OCI-LY7 (cell line): ENCODE results near the gene SALL2. TPM values are rescaled to one million over a fixed set of nuclear protein-coding genes. Genes with fewer than 3 reads are reported as not detected.

Source experiments
- BruUV-seq: library from RNA; stranded (reverse); fragments of 400-500 nt; replicated peaks from 2 replicates; lab custom pipeline; 2021; lab: Mats Ljungman, UMichigan
- CTCF ChIA-PET: fragments of 300-600 bp; sonication (Branson Sonifier 250); formaldehyde crosslinking; loops from one replicate; lab custom pipeline; 2022; ENCODE audit warnings: antibody characterized with exemption; ENCODE audit not compliant: unreplicated experiment; lab: Charles Lee
- POLR2A ChIA-PET: fragments of 300-600 bp; sonication (Branson Sonifier 250); formaldehyde crosslinking; loops from one replicate; lab custom pipeline; 2022; ENCODE audit warnings: antibody characterized with exemption; lab: Charles Lee
- DNase-seq: peaks from one replicate; pipeline ENCODE4 v3.0.0-alpha.2; 2015; ENCODE audit warnings: low spot score
- H2AFZ ChIP-seq: fragments of 200-600 bp; sonication (generic), shearing (Covaris generic); 2 replicates; pipeline ENCODE4 v1.6.1; 2014; ENCODE audit warnings: mild to moderate bottlenecking, antibody characterized with exemption, low read length, moderate library complexity
- H3K27ac ChIP-seq: fragments of 200-600 bp; sonication (generic); 2 replicates; pipeline ENCODE4 v1.5.1; 2014; ENCODE audit warnings: mixed run types, low read depth, mild to moderate bottlenecking, moderate library complexity, low read length, inconsistent platforms; ENCODE audit not compliant: poor library complexity, severe bottlenecking
- H3K36me3 ChIP-seq: fragments of 200-600 bp; sonication (generic); 2 replicates; pipeline ENCODE4 v1.6.1; 2014; ENCODE audit warnings: mild to moderate bottlenecking, antibody characterized with exemption, low read length, moderate library complexity, mixed read lengths; ENCODE audit not compliant: insufficient read depth
- H3K4me1 ChIP-seq: fragments of 200-600 bp; sonication (generic); 2 replicates; pipeline ENCODE4 v1.5.1; 2014; ENCODE audit warnings: mild to moderate bottlenecking, low read length; ENCODE audit not compliant: insufficient read depth, poor library complexity, severe bottlenecking
- H3K4me2 ChIP-seq: fragments of 200-600 bp; sonication (generic); 2 replicates; pipeline ENCODE4 v1.6.1; 2014; ENCODE audit warnings: mild to moderate bottlenecking, low read length
- H3K4me3 ChIP-seq: fragments of 200-600 bp; sonication (generic); 2 replicates; pipeline ENCODE4 v1.5.1; 2014; ENCODE audit warnings: mild to moderate bottlenecking, low read depth, low read length; ENCODE audit not compliant: poor library complexity, severe bottlenecking
- H3K79me2 ChIP-seq: fragments of 200-600 bp; sonication (generic); 2 replicates; pipeline ENCODE4 v1.6.1; 2016; ENCODE audit warnings: low read depth, mild to moderate bottlenecking, low read length, moderate library complexity, mixed read lengths; ENCODE audit not compliant: insufficient read depth
- H3K9me2 ChIP-seq: fragments of 200-600 bp; sonication (generic); 2 replicates; pipeline ENCODE4 v1.6.1; 2016; ENCODE audit warnings: mild to moderate bottlenecking, low read length, mixed read lengths; ENCODE audit not compliant: insufficient read depth
- H3K9me3 ChIP-seq: fragments of 200-600 bp; sonication (generic); 2 replicates; pipeline ENCODE4 v1.6.1; 2014; ENCODE audit warnings: mild to moderate bottlenecking, mixed run types, low read length, mixed read lengths
- H4K20me1 ChIP-seq: fragments of 200-600 bp; sonication (generic); 2 replicates; pipeline ENCODE4 v1.6.1; 2014; ENCODE audit warnings: mild to moderate bottlenecking, antibody characterized with exemption, low read length, moderate library complexity, mixed read lengths; ENCODE audit not compliant: insufficient read depth
- EZH2phosphoT487 ChIP-seq: fragments of 200-600 bp; sonication (generic); IDR thresholded peaks from 2 replicates; pipeline ENCODE4 v1.6.1; 2018; ENCODE audit warnings: low read depth, borderline replicate concordance, mild to moderate bottlenecking, mixed run types, antibody characterized with exemption, low read length, moderate library complexity, mixed read lengths
- intact Hi-C: fragments of 100-400 bp; cut with micrococcal nuclease; formaldehyde crosslinking; loops from one replicate; pipeline ENCODE4 v1.10.0; 2022; ENCODE audit not compliant: unreplicated experiment
- total RNA-seq, 2 experiments: library from RNA; depleted of rRNA in 1 of 2; stranded (reverse); fragments of >200 nt in 1 of 2; shearing (Covaris generic) in 1 of 2; gene quantifications; 2 replicates each; pipeline ENCODE4 v1.2.3, GENCODE V29; 2014 to 2022
- TF ChIP-seq, protein P1 (sequence below): fragments of 200-600 bp; sonication (generic); conservative IDR thresholded peaks from 2 replicates; pipeline ENCODE4 v1.5.1; 2014; ENCODE audit warnings: mild to moderate bottlenecking, antibody characterized with exemption, low read length, moderate library complexity, mixed read lengths

The SALL2 gene
- total RNA-seq, 2 experiments from 2014 or later, result 8.2 to 15.9 TPM

DNA sequence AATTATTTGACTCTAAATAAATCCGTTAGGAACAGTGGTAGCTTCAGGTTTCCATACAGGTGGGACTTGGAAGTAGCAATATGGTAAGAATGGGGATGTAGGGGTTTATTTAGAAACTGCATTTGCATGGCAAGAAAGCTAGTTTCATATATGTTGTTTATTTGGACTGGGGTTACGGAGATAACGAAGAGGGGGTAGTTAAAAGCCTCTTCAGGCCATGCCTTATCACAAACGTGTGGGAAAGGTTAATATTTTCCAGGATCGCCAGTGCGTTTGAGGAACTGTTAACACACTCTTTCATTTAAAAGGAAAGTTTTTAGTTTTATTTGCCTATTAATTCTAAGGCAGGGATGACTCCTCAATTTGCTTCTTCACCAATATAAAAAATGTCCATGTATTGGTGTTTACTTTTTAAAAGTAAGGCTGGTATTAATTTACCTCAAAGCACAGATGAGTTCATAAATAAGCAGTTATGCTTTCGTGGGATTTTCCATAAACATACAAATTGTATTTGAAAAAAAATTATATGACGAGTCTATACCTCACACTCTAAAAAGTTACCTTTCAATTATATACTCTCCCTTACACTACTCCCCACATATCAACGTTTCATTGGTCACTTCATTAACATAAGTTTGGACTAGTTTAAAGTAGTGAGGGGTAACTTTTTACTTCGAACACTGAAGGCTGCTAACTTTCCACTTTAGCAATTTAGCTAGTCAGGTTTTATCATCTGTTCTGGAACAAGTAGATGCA is 50.2 kb downstream of the SALL2 start:
- H3K4me3 ChIP-seq, result peak overlapping the region; percentile 93
- TF ChIP-seq, protein P1, sequence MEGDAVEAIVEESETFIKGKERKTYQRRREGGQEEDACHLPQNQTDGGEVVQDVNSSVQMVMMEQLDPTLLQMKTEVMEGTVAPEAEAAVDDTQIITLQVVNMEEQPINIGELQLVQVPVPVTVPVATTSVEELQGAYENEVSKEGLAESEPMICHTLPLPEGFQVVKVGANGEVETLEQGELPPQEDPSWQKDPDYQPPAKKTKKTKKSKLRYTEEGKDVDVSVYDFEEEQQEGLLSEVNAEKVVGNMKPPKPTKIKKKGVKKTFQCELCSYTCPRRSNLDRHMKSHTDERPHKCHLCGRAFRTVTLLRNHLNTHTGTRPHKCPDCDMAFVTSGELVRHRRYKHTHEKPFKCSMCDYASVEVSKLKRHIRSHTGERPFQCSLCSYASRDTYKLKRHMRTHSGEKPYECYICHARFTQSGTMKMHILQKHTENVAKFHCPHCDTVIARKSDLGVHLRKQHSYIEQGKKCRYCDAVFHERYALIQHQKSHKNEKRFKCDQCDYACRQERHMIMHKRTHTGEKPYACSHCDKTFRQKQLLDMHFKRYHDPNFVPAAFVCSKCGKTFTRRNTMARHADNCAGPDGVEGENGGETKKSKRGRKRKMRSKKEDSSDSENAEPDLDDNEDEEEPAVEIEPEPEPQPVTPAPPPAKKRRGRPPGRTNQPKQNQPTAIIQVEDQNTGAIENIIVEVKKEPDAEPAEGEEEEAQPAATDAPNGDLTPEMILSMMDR, result no peak
- no peak for TF ChIP-seq EZH2phosphoT487
- H2AFZ ChIP-seq, result peak overlapping the region; percentile 84
- TSS peak; percentile 78 for BruUV-seq
- intact Hi-C loops, result no loop called here
- ChIA-PET CTCF (interaction anchor here (0.6 kb wide), 2 partner anchors 11 to 35 kb away, joined by 3 read pairs; partner anchors contain the start of gene METTL3), POLR2A (interaction anchor here (0.6 to 3.8 kb wide), 7 partner anchors 10 to 93 kb away, joined by 3 to 31 read pairs (median 6); partner anchors contain the start of genes CHD8 and SALL2)
- peaks cover 43% of the 10 kb centered on the region for H3K79me2 ChIP-seq
- H3K27ac ChIP-seq, result peak overlapping the region; percentile 58
- H3K9me3 ChIP-seq, result no peaks in the 10 kb centered on the region
- DNase-seq, result no peak
- peaks cover 26% of the 10 kb centered on the region for H3K36me3 ChIP-seq
- H3K4me2 ChIP-seq, result peak overlapping the region; percentile 86
- H4K20me1 ChIP-seq, result no peaks in the 10 kb centered on the region
- peaks cover 16% of the 10 kb centered on the region for H3K4me1 ChIP-seq
- H3K9me2 ChIP-seq, result no peaks in the 10 kb centered on the region

Other genes with a start within 250 kb of the SALL2 start
- 0.13 TPM in 1 of 2 replicates, not detected in the other for gene RPGRIP1, start 246.3 kb downstream of the SALL2 start, total RNA-seq (2014; rRNA removed; shearing (Covaris generic))
- 0.39 and 0.51 TPM in 2 replicates for gene RPGRIP1, start 246.3 kb downstream of the SALL2 start, total RNA-seq (2022)
- 100 and 106 TPM in 2 replicates for gene SUPT16H, start 142.3 kb downstream of the SALL2 start, total RNA-seq (2014; rRNA removed; shearing (Covaris generic))
- 146 and 151 TPM in 2 replicates for gene SUPT16H, start 142.3 kb downstream of the SALL2 start, total RNA-seq (2022)
- gene CHD8, start 70.2 kb downstream of the SALL2 start, total RNA-seq (2014; rRNA removed; shearing (Covaris generic)), result 64.1 and 69.2 TPM in 2 replicates
- gene CHD8, start 70.2 kb downstream of the SALL2 start, total RNA-seq (2022), result 115 and 124 TPM in 2 replicates
- gene RAB2B, start 49.4 kb downstream of the SALL2 start, total RNA-seq (2014; rRNA removed; shearing (Covaris generic)), result 14.4 and 14.5 TPM in 2 replicates
- 18.7 and 24.2 TPM in 2 replicates for gene RAB2B, start 49.4 kb downstream of the SALL2 start, total RNA-seq (2022)
- gene TOX4, start 49.2 kb downstream of the SALL2 start, total RNA-seq (2014; rRNA removed; shearing (Covaris generic)), result 17.6 and 26.1 TPM in 2 replicates
- gene TOX4, start 49.2 kb downstream of the SALL2 start, total RNA-seq (2022), result 56.2 and 65.4 TPM in 2 replicates
- gene METTL3, start 15.0 kb downstream of the SALL2 start, total RNA-seq (2014; rRNA removed; shearing (Covaris generic)), result 118 and 145 TPM in 2 replicates
- 101 and 105 TPM in 2 replicates for gene METTL3, start 15.0 kb downstream of the SALL2 start, total RNA-seq (2022)
- gene OR10G3, start 53.7 kb upstream of the SALL2 start, total RNA-seq (2014; rRNA removed; shearing (Covaris generic)), result not detected in 2 replicates
- gene OR10G3, start 53.7 kb upstream of the SALL2 start, total RNA-seq (2022), result not detected in 2 replicates
- not detected in 2 replicates for gene OR10G2, start 108.6 kb upstream of the SALL2 start, total RNA-seq (2014; rRNA removed; shearing (Covaris generic))
- gene OR10G2, start 108.6 kb upstream of the SALL2 start, total RNA-seq (2022), result not detected in 2 replicates
- not detected in 2 replicates for gene OR4E2, start 127.5 kb upstream of the SALL2 start, total RNA-seq (2014; rRNA removed; shearing (Covaris generic))
- not detected in 2 replicates for gene OR4E2, start 127.5 kb upstream of the SALL2 start, total RNA-seq (2022)
- gene OR4E1, start 147.5 kb upstream of the SALL2 start, total RNA-seq (2014; rRNA removed; shearing (Covaris generic)), result not detected in 2 replicates
- not detected in 2 replicates for gene OR4E1, start 147.5 kb upstream of the SALL2 start, total RNA-seq (2022)